ENCODE data around the gene RBCK1. TPM values are rescaled to one million over a fixed set of nuclear protein-coding genes. Genes with fewer than 3 reads are reported as not detected.

The RBCK1 gene
- total and polyA plus RNA-seq, 4 experiments from 2014 or later: 75.2 to 118 (median 96.5) TPM

Other genes with a start within 250 kb of the RBCK1 start
- gene DEFB128, start 218.6 kb upstream of the RBCK1 start, total RNA-seq: not detected
- gene DEFB128, start 218.6 kb upstream of the RBCK1 start, polyA plus RNA-seq: not detected
- gene DEFB129, start 181.0 kb upstream of the RBCK1 start, total RNA-seq: not detected
- not detected for gene DEFB129, start 181.0 kb upstream of the RBCK1 start, polyA plus RNA-seq
- not detected for gene DEFB132, start 150.6 kb upstream of the RBCK1 start, total RNA-seq
- not detected for gene DEFB132, start 150.6 kb upstream of the RBCK1 start, polyA plus RNA-seq
- 1 to 10 TPM; 1.8 to 2.5 TPM for gene C20orf96, start 117.5 kb upstream of the RBCK1 start, total RNA-seq
- under 1 TPM; 0.25 to 0.39 TPM for gene C20orf96, start 117.5 kb upstream of the RBCK1 start, polyA plus RNA-seq
- gene ZCCHC3, start 110.7 kb upstream of the RBCK1 start, total RNA-seq: 10 to 100 TPM; 27.9 to 29.8 TPM
- gene ZCCHC3, start 110.7 kb upstream of the RBCK1 start, polyA plus RNA-seq: 10 to 100 TPM in 1 of 2 donors, 1 to 10 TPM in 1; 5.8 to 12.2 TPM
- 1 to 10 TPM; 4.7 to 5.0 TPM for gene SOX12, start 82.7 kb upstream of the RBCK1 start, total RNA-seq
- gene SOX12, start 82.7 kb upstream of the RBCK1 start, polyA plus RNA-seq: under 1 TPM; 0.08 to 0.69 TPM
- 1 to 10 TPM in 1 of 2 experiments, under 1 TPM in 1; 0.52 to 1.1 TPM for gene NRSN2, start 61.2 kb upstream of the RBCK1 start, total RNA-seq
- gene NRSN2, start 61.2 kb upstream of the RBCK1 start, polyA plus RNA-seq: 1 to 10 TPM in 1 of 2 donors, not detected in 1; 1.3 TPM
- 1 to 10 TPM; 7.2 to 8.1 TPM for gene TRIB3, start 27.5 kb upstream of the RBCK1 start, total RNA-seq
- gene TRIB3, start 27.5 kb upstream of the RBCK1 start, polyA plus RNA-seq: 10 to 100 TPM in 1 of 2 donors, 1 to 10 TPM in 1; 8.7 to 12.4 TPM
- 10 to 100 TPM; 42.1 to 42.9 TPM for gene TBC1D20, start 54.2 kb downstream of the RBCK1 start, total RNA-seq
- gene TBC1D20, start 54.2 kb downstream of the RBCK1 start, polyA plus RNA-seq: 10 to 100 TPM; 19.3 to 22.8 TPM
- gene CSNK2A1, start 135.5 kb downstream of the RBCK1 start, total RNA-seq: 10 to 100 TPM; 81.6 to 87.8 TPM
- gene CSNK2A1, start 135.5 kb downstream of the RBCK1 start, polyA plus RNA-seq: 10 to 100 TPM; 45.2 to 48.2 TPM
- not detected for gene TCF15, start 202.0 kb downstream of the RBCK1 start, total RNA-seq
- not detected for gene TCF15, start 202.0 kb downstream of the RBCK1 start, polyA plus RNA-seq
- 1 to 10 TPM; 6.9 to 7.4 TPM for gene SRXN1, start 244.9 kb downstream of the RBCK1 start, total RNA-seq
- 10 to 100 TPM; 10.4 to 17.2 TPM for gene SRXN1, start 244.9 kb downstream of the RBCK1 start, polyA plus RNA-seq

All from CD4-positive, alpha-beta memory T cell (primary cell).